Transverse colon (tissue), 4 donors: ENCODE data around the gene C1orf122.

Experiments used
- EP300 ChIP-seq: sonication (generic); formaldehyde crosslinking; IDR thresholded peaks from one replicate; pipeline ENCODE4 v1.6.1; 2017; ENCODE audit warnings: antibody characterized with exemption, low read depth
- POLR2A ChIP-seq: fragments of 450-650 bp; IDR thresholded peaks from one replicate; pipeline ENCODE4 v1.6.1; 2016; ENCODE audit warnings: antibody characterized with exemption, mild to moderate bottlenecking, moderate library complexity
- POLR2AphosphoS5 ChIP-seq, 3 donors: sonication (generic); formaldehyde crosslinking; IDR thresholded peaks; one replicate each; pipeline ENCODE4 v1.6.1; 2016; ENCODE audit warnings: antibody characterized with exemption in 3 of 3
- TF ChIP-seq, protein P1 (sequence below), 5 experiments: fragments of 200-600 bp in 3 of 5; fragments of 450-650 bp in 2 of 5; sonication (generic) in 3 of 5; IDR thresholded peaks; 1 replicate in 2 of 5; 2 replicates in 3 of 5; pipeline ENCODE4 v1.5.1; 2016 to 2017; ENCODE audit warnings: antibody characterized with exemption in 5 of 5, inconsistent platforms in 3 of 5, mild to moderate bottlenecking in 2 of 5, moderate library complexity in 1 of 5

GRCh38 chr1:37845049-37845646, 37.6 kb downstream of the C1orf122 start:
- TF ChIP-seq POLR2AphosphoS5 (IDR thresholded peaks at IDR 0.05), result no peak
- TF ChIP-seq, protein P1, sequence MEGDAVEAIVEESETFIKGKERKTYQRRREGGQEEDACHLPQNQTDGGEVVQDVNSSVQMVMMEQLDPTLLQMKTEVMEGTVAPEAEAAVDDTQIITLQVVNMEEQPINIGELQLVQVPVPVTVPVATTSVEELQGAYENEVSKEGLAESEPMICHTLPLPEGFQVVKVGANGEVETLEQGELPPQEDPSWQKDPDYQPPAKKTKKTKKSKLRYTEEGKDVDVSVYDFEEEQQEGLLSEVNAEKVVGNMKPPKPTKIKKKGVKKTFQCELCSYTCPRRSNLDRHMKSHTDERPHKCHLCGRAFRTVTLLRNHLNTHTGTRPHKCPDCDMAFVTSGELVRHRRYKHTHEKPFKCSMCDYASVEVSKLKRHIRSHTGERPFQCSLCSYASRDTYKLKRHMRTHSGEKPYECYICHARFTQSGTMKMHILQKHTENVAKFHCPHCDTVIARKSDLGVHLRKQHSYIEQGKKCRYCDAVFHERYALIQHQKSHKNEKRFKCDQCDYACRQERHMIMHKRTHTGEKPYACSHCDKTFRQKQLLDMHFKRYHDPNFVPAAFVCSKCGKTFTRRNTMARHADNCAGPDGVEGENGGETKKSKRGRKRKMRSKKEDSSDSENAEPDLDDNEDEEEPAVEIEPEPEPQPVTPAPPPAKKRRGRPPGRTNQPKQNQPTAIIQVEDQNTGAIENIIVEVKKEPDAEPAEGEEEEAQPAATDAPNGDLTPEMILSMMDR (IDR thresholded peaks at IDR 0.05), result no peak
- no peak for TF ChIP-seq POLR2A
- TF ChIP-seq EP300, result no peak
